IMR-90 (cell line): ENCODE results near the gene USP28. TPM values are rescaled to one million over a fixed set of nuclear protein-coding genes. Genes with fewer than 3 reads are reported as not detected.

Experiments
- ATAC-seq: fragments of 200-7000 bp; cut with Tn5 transposase; 2 replicates; pipeline ENCODE4 v1.9.1; 2020; ENCODE audit warnings: low read depth, mild to moderate bottlenecking, moderate library complexity
- BruUV-seq: library from RNA; stranded (reverse); fragments of 400-500 nt; replicated peaks from 2 replicates; lab custom pipeline; 2021; lab: Mats Ljungman, UMichigan
- CTCF ChIA-PET: fragments of 300-600 bp; formaldehyde crosslinking; extraction: SDS; loops from one replicate; lab custom pipeline; 2021; ENCODE audit warnings: antibody characterized with exemption; lab: Yijun Ruan, JAX
- POLR2A ChIA-PET: fragments of 300-600 bp; sonication (Branson Sonifier 250); formaldehyde crosslinking; loops from one replicate; lab custom pipeline; 2022; ENCODE audit warnings: antibody characterized with exemption; ENCODE audit not compliant: unreplicated experiment; lab: Charles Lee
- DNase-seq: peaks from one replicate; pipeline ENCODE4 v3.0.0; 2013
- H2AFZ ChIP-seq: replicated peaks from 2 replicates; pipeline ENCODE3; 2013; ENCODE audit warnings: low read length, mild to moderate bottlenecking; ENCODE audit not compliant: poor library complexity
- H2AK5ac ChIP-seq: 2 replicates; pipeline ENCODE4 v1.6.1; 2013; ENCODE audit warnings: low read depth, low read length, inconsistent platforms
- H2AK9ac ChIP-seq: replicated peaks from 2 replicates; pipeline ENCODE3; 2013; ENCODE audit warnings: mild to moderate bottlenecking, low read depth, low read length, moderate library complexity; ENCODE audit not compliant: poor library complexity
- H2BK120ac ChIP-seq: 2 replicates; pipeline ENCODE4 v1.6.1; 2013; ENCODE audit warnings: low read depth, low read length, inconsistent platforms
- H2BK15ac ChIP-seq: 3 replicates; pipeline ENCODE4 v1.6.1; 2013; ENCODE audit warnings: low read depth, low read length, inconsistent platforms
- H2BK20ac ChIP-seq: 2 replicates; pipeline ENCODE4 v1.6.1; 2013; ENCODE audit warnings: low read depth, mild to moderate bottlenecking, inconsistent platforms, low read length, moderate library complexity
- H2BK5ac ChIP-seq: 2 replicates; pipeline ENCODE4 v1.6.1; 2013; ENCODE audit warnings: mild to moderate bottlenecking, low read depth, low read length, inconsistent platforms; ENCODE audit not compliant: poor library complexity, severe bottlenecking
- H3K14ac ChIP-seq: replicated peaks from 2 replicates; pipeline ENCODE4 v1.6.1; 2013; ENCODE audit warnings: low read depth, low read length, inconsistent platforms
- H3K18ac ChIP-seq: 2 replicates; pipeline ENCODE4 v1.6.1; 2013; ENCODE audit warnings: low read depth, low read length, control low read depth
- H3K23ac ChIP-seq: 2 replicates; pipeline ENCODE4 v1.6.1; 2013; ENCODE audit warnings: low read depth, low read length, inconsistent platforms
- H3K27ac ChIP-seq: 2 replicates; pipeline ENCODE4 v1.5.1; 2013; ENCODE audit warnings: mild to moderate bottlenecking, control low read depth, low read length; ENCODE audit not compliant: insufficient read depth
- H3K27me3 ChIP-seq: 2 replicates; pipeline ENCODE4 v1.6.1; 2013; ENCODE audit warnings: low read length; ENCODE audit not compliant: control insufficient read depth, insufficient read depth
- H3K36me3 ChIP-seq: 2 replicates; pipeline ENCODE4 v1.6.1; 2013; ENCODE audit warnings: low read length, mixed read lengths; ENCODE audit not compliant: control insufficient read depth, insufficient read depth
- H3K4ac ChIP-seq: 2 replicates; pipeline ENCODE4 v1.6.1; 2013; ENCODE audit warnings: low read depth, low read length, inconsistent platforms
- H3K4me1 ChIP-seq: 2 replicates; pipeline ENCODE4 v1.6.1; 2013; ENCODE audit warnings: low read length, mixed read lengths; ENCODE audit not compliant: control insufficient read depth, insufficient read depth
- H3K4me2 ChIP-seq: 2 replicates; pipeline ENCODE4 v1.6.1; 2013; ENCODE audit warnings: low read depth, mild to moderate bottlenecking, control low read depth, low read length, moderate library complexity
- H3K4me3 ChIP-seq: 2 replicates; pipeline ENCODE4 v1.5.1; 2013; ENCODE audit warnings: low read depth, mild to moderate bottlenecking, control low read depth, low read length, moderate library complexity; ENCODE audit not compliant: insufficient read depth
- H3K56ac ChIP-seq: 2 replicates; pipeline ENCODE4 v1.6.1; 2013; ENCODE audit warnings: low read length, inconsistent platforms; ENCODE audit not compliant: insufficient read depth; ENCODE audit errors: extremely low read depth
- H3K79me1 ChIP-seq, 2 experiments: 2 replicates each; pipeline ENCODE4 v1.6.1; 2013; ENCODE audit warnings: low read length in 2 of 2, inconsistent platforms in 1 of 2, low read depth in 1 of 2
- H3K9ac ChIP-seq: 2 replicates; pipeline ENCODE4 v1.6.1; 2013; ENCODE audit warnings: low read depth, low read length, control low read depth
- H3K9me1 ChIP-seq: 2 replicates; pipeline ENCODE4 v1.6.1; 2013; ENCODE audit warnings: low read length, inconsistent platforms; ENCODE audit not compliant: insufficient read depth
- H3K9me3 ChIP-seq: 2 replicates; pipeline ENCODE4 v1.6.1; 2013; ENCODE audit warnings: low read length; ENCODE audit not compliant: control insufficient read depth, insufficient read depth
- H4K20me1 ChIP-seq: 2 replicates; pipeline ENCODE4 v1.6.1; 2013; ENCODE audit warnings: low read length, inconsistent platforms; ENCODE audit not compliant: insufficient read depth
- H4K5ac ChIP-seq: 2 replicates; pipeline ENCODE4 v1.6.1; 2013; ENCODE audit warnings: mild to moderate bottlenecking, low read depth, low read length, control low read depth
- H4K8ac ChIP-seq, 2 experiments: 2 replicates each; pipeline ENCODE4 v1.6.1; 2013; ENCODE audit warnings: low read depth in 2 of 2, low read length in 2 of 2, control low read depth in 1 of 2, inconsistent platforms in 1 of 2
- H4K91ac ChIP-seq: 2 replicates; pipeline ENCODE4 v1.6.1; 2013; ENCODE audit warnings: low read depth, low read length, inconsistent platforms; ENCODE audit not compliant: insufficient read depth
- BHLHE40 ChIP-seq: fragments of 150-350 bp; IDR thresholded peaks from 2 replicates; pipeline ENCODE4 v1.6.1; 2016; ENCODE audit warnings: mild to moderate bottlenecking, low read depth, low read length
- CEBPB ChIP-seq: IDR thresholded peaks from 2 replicates; pipeline ENCODE4 v1.6.1; 2012; ENCODE audit warnings: low read depth, low read length, improper control_type of control experiment
- CHD1 ChIP-seq: IDR thresholded peaks from 2 replicates; pipeline ENCODE4 v1.6.1; 2012; ENCODE audit warnings: low read depth, low read length, improper control_type of control experiment
- CTCF ChIP-seq: conservative IDR thresholded peaks from 2 replicates; pipeline ENCODE4 v1.5.1; 2012; ENCODE audit warnings: mild to moderate bottlenecking, low read depth, low read length, improper control_type of control experiment
- MAZ ChIP-seq: IDR thresholded peaks from 2 replicates; pipeline ENCODE4 v1.6.1; 2012; ENCODE audit warnings: low read depth, mild to moderate bottlenecking, low read length, improper control_type of control experiment, moderate library complexity, borderline replicate concordance
- MXI1 ChIP-seq: IDR thresholded peaks from 2 replicates; pipeline ENCODE4 v1.6.1; 2012; ENCODE audit warnings: low read depth, mild to moderate bottlenecking, low read length, moderate library complexity, borderline replicate concordance
- NFE2L2 ChIP-seq: fragments of 150-350 bp; IDR thresholded peaks from 2 replicates; pipeline ENCODE4 v1.6.1; 2016; ENCODE audit warnings: low read depth, mild to moderate bottlenecking, low read length
- POLR2A ChIP-seq: IDR thresholded peaks from 2 replicates; pipeline ENCODE4 v1.6.1; 2012; ENCODE audit warnings: mild to moderate bottlenecking, low read depth, low read length
- RFX5 ChIP-seq: IDR thresholded peaks from 2 replicates; pipeline ENCODE4 v1.8.0; 2012; ENCODE audit warnings: low read depth, mild to moderate bottlenecking, low read length, moderate library complexity
- WGBS, 2 experiments: methylation state at CpG; one replicate each; pipeline versions ENCODE4 v1.1.5 to v1.1.7; 2013; ENCODE audit warnings: missing lambda C conversion rate in 2 of 2; ENCODE audit not compliant: insufficient read length in 1 of 2; ENCODE audit errors: extremely low coverage in 2 of 2; 5-methylcytosine and 5-hydroxymethylcytosine counted together
- dilution Hi-C: fragments of 300-500 bp; cut with HindIII; formaldehyde crosslinking; loops from one replicate; pipeline ENCODE4 v1.14.3; 2018; ENCODE audit warnings: low sequenced_read_pairs; ENCODE audit not compliant: unreplicated experiment
- in situ Hi-C: fragments of 300-500 bp; cut with MboI; formaldehyde crosslinking; loops from 3 replicates; pipeline ENCODE4 v1.14.3; 2019; ENCODE audit warnings: low sequenced_read_pairs, inconsistent platforms, mixed read lengths
- intact Hi-C: fragments of 100-400 bp; cut with micrococcal nuclease; formaldehyde crosslinking; loops from 2 replicates; pipeline ENCODE4 v1.10.0; 2022
- polyA plus RNA-seq, 3 experiments: library from polyadenylated mRNA; depleted of rRNA; stranded (reverse); fragments of >200 nt; gene quantifications; 2 replicates each; pipeline ENCODE4 v1.2.3, GENCODE V29; 2012; ENCODE audit warnings: low replicate concordance in 1 of 3
- total RNA-seq: library from RNA; depleted of rRNA; stranded (reverse); fragments of >200 nt; gene quantifications from 2 replicates; pipeline ENCODE4 v1.2.3, GENCODE V29; 2012

Gene USP28
- total and polyA plus RNA-seq, 2 of the 4 experiments (the other 2 are of a cell fraction): 17.0 to 36.0 TPM

GRCh38 chr11:113867843-113868503 lies 7.4 kb downstream of the USP28 start:
- ATAC-seq (no peak), DNase-seq (no peak)
- H2AK9ac ChIP-seq: no peak overlapping the region
- H3K36me3 ChIP-seq: peaks cover 4% of the 10 kb centered on the region
- H3K56ac ChIP-seq: no peak overlapping the region
- intact Hi-C loops: no loop called here
- BruUV-seq: no TSS peak
- no peaks in the 10 kb centered on the region for H3K9me3 ChIP-seq
- H2BK5ac ChIP-seq: no peak overlapping the region
- WGBS, 2 experiments: no CpG with 5 or more reads among the region's 3 CpGs
- H2BK120ac ChIP-seq: no peak overlapping the region
- H3K18ac ChIP-seq: no peak overlapping the region
- ChIA-PET POLR2A (no interaction called here), CTCF (no interaction called here)
- H3K4me2 ChIP-seq: no peak overlapping the region
- H3K4ac ChIP-seq: no peak overlapping the region
- TF ChIP-seq CTCF (no peak), CHD1 (no peak), POLR2A (no peak), NFE2L2 (no peak), CEBPB (no peak), RFX5 (no peak), BHLHE40 (no peak), MXI1 (no peak), MAZ (no peak)
- H2AK5ac ChIP-seq: no peak overlapping the region
- H3K14ac ChIP-seq: no peak overlapping the region
- no peak overlapping the region for H3K9ac ChIP-seq
- no peak overlapping the region for H3K27ac ChIP-seq
- H2BK15ac ChIP-seq: no peak overlapping the region
- H3K23ac ChIP-seq: no peak overlapping the region
- H3K79me1 ChIP-seq: peaks cover 6% of the 10 kb centered on the region in 2 experiments; a peak in 3 of 4 replicates
- H2AFZ ChIP-seq: no peak overlapping the region
- H3K9me1 ChIP-seq: no peaks in the 10 kb centered on the region
- H4K8ac ChIP-seq: no peak overlapping the region
- no peak overlapping the region for H3K4me3 ChIP-seq
- H3K4me1 ChIP-seq: no peaks in the 10 kb centered on the region
- no peak overlapping the region for H2BK20ac ChIP-seq
- in situ Hi-C loops: no loop called here
- H4K91ac ChIP-seq: no peak overlapping the region
- no peaks in the 10 kb centered on the region for H4K20me1 ChIP-seq
- no peak overlapping the region for H4K5ac ChIP-seq
- no peaks in the 10 kb centered on the region for H3K27me3 ChIP-seq
- dilution Hi-C loops: no loop called here
